GM20000 (cell line): ENCODE data around the gene KIAA2012.

Experiments
- DNase-seq: peaks from one replicate; pipeline ENCODE4 v3.0.0; 2012; ENCODE audit warnings: low spot score
- CTCF ChIP-seq: IDR thresholded peaks from 2 replicates; pipeline ENCODE4 v1.5.1; 2012; ENCODE audit warnings: mild to moderate bottlenecking, control low read depth; ENCODE audit errors: extremely low read depth, missing control alignments

Gene KIAA2012

GRCh38 chr2:202032846-202033316 lies 40.2 kb upstream of the KIAA2012 start:
- TF ChIP-seq CTCF: no peak
- peak; percentile 58 for DNase-seq

DNA sequence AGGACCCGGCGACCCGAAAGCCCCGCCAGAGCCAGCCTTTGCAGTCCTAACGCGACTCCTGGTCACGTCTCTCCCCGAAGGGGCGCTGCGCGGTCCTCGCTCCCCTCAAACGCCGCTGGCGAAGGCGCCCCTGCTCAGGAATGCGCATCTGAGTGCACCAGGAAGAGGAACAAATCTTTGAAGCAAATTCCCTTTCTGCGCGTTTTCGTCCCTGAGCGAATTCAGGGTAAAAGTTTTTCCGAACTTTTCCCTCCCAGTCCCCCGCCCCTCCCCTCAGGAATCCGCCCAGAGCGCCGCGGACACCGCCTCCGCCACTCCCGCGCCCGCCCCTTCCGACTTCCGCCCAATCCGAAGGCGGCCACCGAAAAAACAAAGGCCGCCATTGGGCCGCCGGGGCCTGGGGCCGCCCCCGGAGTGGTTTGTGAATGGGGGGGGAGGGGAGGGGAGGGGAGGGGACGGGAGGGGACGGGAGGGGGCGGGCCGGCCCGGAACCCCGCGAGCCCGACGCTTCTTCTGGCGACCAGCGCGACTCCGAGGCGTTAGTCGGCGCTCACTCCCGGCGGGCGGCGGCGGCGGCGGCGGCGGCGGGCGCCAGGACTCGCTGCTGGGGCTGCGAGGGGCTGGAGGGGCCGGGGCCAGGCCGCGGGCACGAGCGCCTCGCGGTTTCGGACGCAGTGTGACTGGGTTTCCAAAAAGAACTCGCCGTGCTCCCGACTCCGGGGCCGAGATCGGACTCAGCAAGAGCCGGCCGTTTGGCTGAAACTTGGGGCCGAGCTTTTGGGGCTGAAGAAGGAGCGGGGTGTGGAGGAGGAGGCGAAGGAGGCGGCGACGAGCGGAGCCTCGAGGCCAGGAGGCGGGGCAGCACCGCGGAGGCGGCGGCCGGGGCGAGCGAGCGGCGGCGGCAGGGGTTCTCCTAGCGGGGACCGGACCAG lies 39.5 kb upstream of the KIAA2012 start, which contains the start of gene FZD7:
FZD7 (plus strand) TSS at position 539 of the 932 bp plus-strand sequence. CDS start 793 bp downstream, outside the sequence.
- TF ChIP-seq CTCF: no peak
- peak; percentile 95 for DNase-seq

GRCh38 chr2:202034249-202035088 lies 38.6 kb upstream of the KIAA2012 start:
- DNase-seq: peak; percentile 59
- no peak for TF ChIP-seq CTCF

- no peak for DNase-seq
- no peak for TF ChIP-seq CTCF
Measured at GRCh38 chr2:202035089-202035940, 37.7 kb upstream of the KIAA2012 start.

DNA sequence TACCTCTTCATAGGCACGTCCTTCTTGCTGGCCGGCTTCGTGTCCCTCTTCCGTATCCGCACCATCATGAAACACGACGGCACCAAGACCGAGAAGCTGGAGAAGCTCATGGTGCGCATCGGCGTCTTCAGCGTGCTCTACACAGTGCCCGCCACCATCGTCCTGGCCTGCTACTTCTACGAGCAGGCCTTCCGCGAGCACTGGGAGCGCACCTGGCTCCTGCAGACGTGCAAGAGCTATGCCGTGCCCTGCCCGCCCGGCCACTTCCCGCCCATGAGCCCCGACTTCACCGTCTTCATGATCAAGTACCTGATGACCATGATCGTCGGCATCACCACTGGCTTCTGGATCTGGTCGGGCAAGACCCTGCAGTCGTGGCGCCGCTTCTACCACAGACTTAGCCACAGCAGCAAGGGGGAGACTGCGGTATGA lies 37.1 kb upstream of the KIAA2012 start:
- DNase-seq: no peak
- no peak for TF ChIP-seq CTCF

- TF ChIP-seq CTCF: no peak
- DNase-seq: no peak
Measured at GRCh38 chr2:202036601-202037037, 36.4 kb upstream of the KIAA2012 start.
